Measurements from ENCODE around the gene MTHFR. TPM values are rescaled to one million over a fixed set of nuclear protein-coding genes. Genes with fewer than 3 reads are reported as not detected.
A peak's percentile ranks its signal among the peaks of the same experiment; 100 is the strongest.

The MTHFR gene
- total RNA-seq, 1 experiment from 2014 or later: 22.6 TPM

GRCh38 chr1:11813021-11813420, 7.3 kb upstream of the MTHFR start:
- no peaks in the 10 kb centered on the region for H3K27me3 Mint-ChIP-seq (ENCODE audit: low read depth)
- ATAC-seq (no peak), DNase-seq (ENCODE audit: low spot score) (no peak)
- no peak overlapping the region for H3K27ac Mint-ChIP-seq
- peaks cover 48% of the 10 kb centered on the region for H3K36me3 Mint-ChIP-seq
- no peak overlapping the region for H3K4me3 Mint-ChIP-seq
- ChIA-PET POLR2A (no interaction called here), CTCF (interaction anchor here (1.4 kb wide), 1 partner anchor 28 kb away, joined by 4 read pairs; no protein-coding TSS in a partner anchor)
- TF ChIP-seq ELF4 (CRISPR knock-in tag; IDR thresholded peaks at IDR 0.05; ENCODE audit: low read depth) (no peak), GRHL2 (CRISPR knock-in tag; IDR thresholded peaks at IDR 0.05; ENCODE audit: insufficient replicate concordance, severe bottlenecking) (no peak), USF1 (CRISPR knock-in tag; IDR thresholded peaks at IDR 0.05) (no peak)
- H3K9me3 Mint-ChIP-seq: no peaks in the 10 kb centered on the region
- peaks cover 8% of the 10 kb centered on the region for H3K4me1 Mint-ChIP-seq

- H3K4me3 Mint-ChIP-seq: peak overlapping the region; percentile 99
- DNase-seq (ENCODE audit: low spot score) (no peak), ATAC-seq (no peak)
- POLR2A ChIA-PET: interaction anchor here (1.5 kb wide), 1 partner anchor 20 kb away, joined by 8 read pairs; no protein-coding TSS in a partner anchor
- CTCF ChIA-PET: interaction anchor here (1.5 to 3.4 kb wide), 4 partner anchors 22 to 160 kb away, joined by 3 to 17 read pairs (median 5); no protein-coding TSS in a partner anchor
- no peaks in the 10 kb centered on the region for H3K9me3 Mint-ChIP-seq
- TF ChIP-seq FOXK1 (CRISPR knock-in tag; IDR thresholded peaks at IDR 0.05): no peak
- TF ChIP-seq NR2C2 (CRISPR knock-in tag; IDR thresholded peaks at IDR 0.05): no peak
- TF ChIP-seq ZNF219 (CRISPR knock-in tag; IDR thresholded peaks at IDR 0.05; ENCODE audit: borderline replicate concordance): no peak
- TF ChIP-seq ZNF263 (CRISPR knock-in tag; IDR thresholded peaks at IDR 0.05; ENCODE audit: low read depth): no peak
- no peak for TF ChIP-seq MXD4 (CRISPR knock-in tag; IDR thresholded peaks at IDR 0.05; ENCODE audit: borderline replicate concordance)
- TF ChIP-seq SOX15 (CRISPR knock-in tag; IDR thresholded peaks at IDR 0.05): no peak
- no peak for TF ChIP-seq NFYB (CRISPR knock-in tag; conservative IDR thresholded peaks at IDR 0.05; ENCODE audit: low read depth)
- no peak for TF ChIP-seq PREB (CRISPR knock-in tag; IDR thresholded peaks at IDR 0.05; ENCODE audit: borderline replicate concordance)
- TF ChIP-seq E2F1 (CRISPR knock-in tag; IDR thresholded peaks at IDR 0.05): no peak
- no peak for TF ChIP-seq GTF2I (CRISPR knock-in tag; conservative IDR thresholded peaks at IDR 0.05)
- TF ChIP-seq, protein P1, sequence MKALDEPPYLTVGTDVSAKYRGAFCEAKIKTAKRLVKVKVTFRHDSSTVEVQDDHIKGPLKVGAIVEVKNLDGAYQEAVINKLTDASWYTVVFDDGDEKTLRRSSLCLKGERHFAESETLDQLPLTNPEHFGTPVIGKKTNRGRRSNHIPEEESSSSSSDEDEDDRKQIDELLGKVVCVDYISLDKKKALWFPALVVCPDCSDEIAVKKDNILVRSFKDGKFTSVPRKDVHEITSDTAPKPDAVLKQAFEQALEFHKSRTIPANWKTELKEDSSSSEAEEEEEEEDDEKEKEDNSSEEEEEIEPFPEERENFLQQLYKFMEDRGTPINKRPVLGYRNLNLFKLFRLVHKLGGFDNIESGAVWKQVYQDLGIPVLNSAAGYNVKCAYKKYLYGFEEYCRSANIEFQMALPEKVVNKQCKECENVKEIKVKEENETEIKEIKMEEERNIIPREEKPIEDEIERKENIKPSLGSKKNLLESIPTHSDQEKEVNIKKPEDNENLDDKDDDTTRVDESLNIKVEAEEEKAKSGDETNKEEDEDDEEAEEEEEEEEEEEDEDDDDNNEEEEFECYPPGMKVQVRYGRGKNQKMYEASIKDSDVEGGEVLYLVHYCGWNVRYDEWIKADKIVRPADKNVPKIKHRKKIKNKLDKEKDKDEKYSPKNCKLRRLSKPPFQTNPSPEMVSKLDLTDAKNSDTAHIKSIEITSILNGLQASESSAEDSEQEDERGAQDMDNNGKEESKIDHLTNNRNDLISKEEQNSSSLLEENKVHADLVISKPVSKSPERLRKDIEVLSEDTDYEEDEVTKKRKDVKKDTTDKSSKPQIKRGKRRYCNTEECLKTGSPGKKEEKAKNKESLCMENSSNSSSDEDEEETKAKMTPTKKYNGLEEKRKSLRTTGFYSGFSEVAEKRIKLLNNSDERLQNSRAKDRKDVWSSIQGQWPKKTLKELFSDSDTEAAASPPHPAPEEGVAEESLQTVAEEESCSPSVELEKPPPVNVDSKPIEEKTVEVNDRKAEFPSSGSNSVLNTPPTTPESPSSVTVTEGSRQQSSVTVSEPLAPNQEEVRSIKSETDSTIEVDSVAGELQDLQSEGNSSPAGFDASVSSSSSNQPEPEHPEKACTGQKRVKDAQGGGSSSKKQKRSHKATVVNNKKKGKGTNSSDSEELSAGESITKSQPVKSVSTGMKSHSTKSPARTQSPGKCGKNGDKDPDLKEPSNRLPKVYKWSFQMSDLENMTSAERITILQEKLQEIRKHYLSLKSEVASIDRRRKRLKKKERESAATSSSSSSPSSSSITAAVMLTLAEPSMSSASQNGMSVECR (CRISPR knock-in tag; IDR thresholded peaks at IDR 0.05; ENCODE audit: borderline replicate concordance): no peak
- TF ChIP-seq, protein P2, sequence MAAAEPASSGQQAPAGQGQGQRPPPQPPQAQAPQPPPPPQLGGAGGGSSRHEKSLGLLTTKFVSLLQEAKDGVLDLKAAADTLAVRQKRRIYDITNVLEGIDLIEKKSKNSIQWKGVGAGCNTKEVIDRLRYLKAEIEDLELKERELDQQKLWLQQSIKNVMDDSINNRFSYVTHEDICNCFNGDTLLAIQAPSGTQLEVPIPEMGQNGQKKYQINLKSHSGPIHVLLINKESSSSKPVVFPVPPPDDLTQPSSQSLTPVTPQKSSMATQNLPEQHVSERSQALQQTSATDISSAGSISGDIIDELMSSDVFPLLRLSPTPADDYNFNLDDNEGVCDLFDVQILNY (CRISPR knock-in tag; IDR thresholded peaks at IDR 0.05): no peak
- no peak for TF ChIP-seq MYBL2 (CRISPR knock-in tag; IDR thresholded peaks at IDR 0.05)
- no peak for TF ChIP-seq CBFB (CRISPR knock-in tag; IDR thresholded peaks at IDR 0.05; ENCODE audit: low read depth)
- TF ChIP-seq ERG (CRISPR knock-in tag; IDR thresholded peaks at IDR 0.05): no peak
- peak overlapping the region; percentile 99 for H3K27ac Mint-ChIP-seq
- no peaks in the 10 kb centered on the region for H3K27me3 Mint-ChIP-seq (ENCODE audit: low read depth)
- H3K36me3 Mint-ChIP-seq: peaks cover 26% of the 10 kb centered on the region
- H3K4me1 Mint-ChIP-seq: peaks cover 52% of the 10 kb centered on the region
Measured at GRCh38 chr1:11807133-11807532, 1.4 kb upstream of the MTHFR start.

All from WTC11 (cell line).